Progenitor cell of endocrine pancreas (in vitro differentiated cells): ENCODE measurements around the gene ROR2. TPM values are rescaled to one million over a fixed set of nuclear protein-coding genes. Genes with fewer than 3 reads are reported as not detected.

ENCODE experiments used
- DNase-seq: peaks from one replicate; pipeline ENCODE4 v3.0.0; 2021; ENCODE audit warnings: low spot score; ENCODE audit not compliant: unreplicated experiment
- H3K27ac Mint-ChIP-seq: 2 replicates; pipeline ENCODE4 v1.8.0; 2021; ENCODE audit warnings: mild to moderate bottlenecking, moderate library complexity, mixed read lengths
- H3K27me3 Mint-ChIP-seq: 2 replicates; pipeline ENCODE4 v1.8.0; 2021; ENCODE audit warnings: mixed read lengths
- H3K36me3 Mint-ChIP-seq: 2 replicates; pipeline ENCODE4 v1.8.0; 2022; ENCODE audit warnings: mixed read lengths; ENCODE audit not compliant: insufficient read depth
- H3K4me1 Mint-ChIP-seq: 2 replicates; pipeline ENCODE4 v1.8.0; 2021; ENCODE audit warnings: low read depth, mixed read lengths
- H3K4me3 Mint-ChIP-seq: 2 replicates; pipeline ENCODE4 v1.8.0; 2021; ENCODE audit warnings: low read depth, mild to moderate bottlenecking, moderate library complexity, mixed read lengths
- H3K9me3 Mint-ChIP-seq: 2 replicates; pipeline ENCODE4 v1.8.0; 2021; ENCODE audit warnings: low read depth, mixed read lengths
- total RNA-seq: library from RNA; stranded (reverse); gene quantifications from 2 replicates; pipeline ENCODE4 v1.2.1, GENCODE V29; 2021
- TF ChIP-seq, protein P1 (sequence below): fragments of 200-600 bp; sonication (generic); IDR thresholded peaks from one replicate; pipeline ENCODE4 v1.5.0; 2021; ENCODE audit warnings: antibody characterized with exemption, mild to moderate bottlenecking; ENCODE audit not compliant: unreplicated experiment

Gene ROR2
- total RNA-seq, 1 donor from 2014 or later, result 23.6 TPM

DNA sequence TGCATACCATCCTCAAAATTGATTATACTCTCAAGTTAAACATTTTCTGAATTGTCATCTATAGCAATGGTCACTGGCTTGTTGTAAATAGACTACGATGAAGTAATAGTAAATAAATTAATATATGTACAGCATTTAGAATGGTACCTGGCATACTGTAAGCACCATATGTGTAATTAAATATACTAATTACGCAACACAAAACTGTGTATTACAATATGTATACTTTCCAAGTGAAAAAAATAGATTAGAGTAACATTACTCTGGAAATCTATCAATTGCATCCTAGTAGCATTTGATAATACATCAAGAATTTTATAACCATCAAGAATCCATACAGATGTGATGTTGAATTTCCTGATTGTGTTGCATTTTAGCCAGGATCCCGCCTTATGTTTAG lies 17.2 kb upstream of the ROR2 start:
- TF ChIP-seq, protein P1, sequence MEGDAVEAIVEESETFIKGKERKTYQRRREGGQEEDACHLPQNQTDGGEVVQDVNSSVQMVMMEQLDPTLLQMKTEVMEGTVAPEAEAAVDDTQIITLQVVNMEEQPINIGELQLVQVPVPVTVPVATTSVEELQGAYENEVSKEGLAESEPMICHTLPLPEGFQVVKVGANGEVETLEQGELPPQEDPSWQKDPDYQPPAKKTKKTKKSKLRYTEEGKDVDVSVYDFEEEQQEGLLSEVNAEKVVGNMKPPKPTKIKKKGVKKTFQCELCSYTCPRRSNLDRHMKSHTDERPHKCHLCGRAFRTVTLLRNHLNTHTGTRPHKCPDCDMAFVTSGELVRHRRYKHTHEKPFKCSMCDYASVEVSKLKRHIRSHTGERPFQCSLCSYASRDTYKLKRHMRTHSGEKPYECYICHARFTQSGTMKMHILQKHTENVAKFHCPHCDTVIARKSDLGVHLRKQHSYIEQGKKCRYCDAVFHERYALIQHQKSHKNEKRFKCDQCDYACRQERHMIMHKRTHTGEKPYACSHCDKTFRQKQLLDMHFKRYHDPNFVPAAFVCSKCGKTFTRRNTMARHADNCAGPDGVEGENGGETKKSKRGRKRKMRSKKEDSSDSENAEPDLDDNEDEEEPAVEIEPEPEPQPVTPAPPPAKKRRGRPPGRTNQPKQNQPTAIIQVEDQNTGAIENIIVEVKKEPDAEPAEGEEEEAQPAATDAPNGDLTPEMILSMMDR, result no peak
- Mint-ChIP-seq H3K9me3 (no peaks in the 10 kb centered on the region), H3K27ac (no peak overlapping the region), H3K27me3 (peaks cover 34% of the 10 kb centered on the region), H3K36me3 (no peaks in the 10 kb centered on the region), H3K4me3 (no peak overlapping the region), H3K4me1 (no peaks in the 10 kb centered on the region)
- DNase-seq, result no peak

DNA sequence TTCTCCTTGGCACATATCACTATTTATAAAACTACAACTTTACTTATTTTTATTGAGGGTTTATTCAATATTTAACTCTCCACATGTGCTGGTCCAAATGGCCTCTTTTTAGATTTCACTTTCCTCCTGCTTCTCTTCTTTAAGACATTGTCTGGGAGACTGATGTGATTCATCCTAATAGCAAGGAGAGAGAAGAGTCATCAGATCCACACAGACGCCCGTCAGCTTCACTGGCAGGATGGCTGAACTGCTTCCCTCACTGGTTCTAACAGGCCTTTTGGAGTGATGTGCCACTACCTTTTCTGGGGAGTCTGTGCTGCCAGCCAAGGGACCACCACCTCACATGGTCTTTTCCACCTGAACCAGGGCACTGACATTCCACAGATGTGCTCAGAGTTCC lies 16.5 kb upstream of the ROR2 start:
- peaks cover 26% of the 10 kb centered on the region for H3K27me3 Mint-ChIP-seq
- no peak for DNase-seq
- H3K9me3 Mint-ChIP-seq, result no peaks in the 10 kb centered on the region
- no peak overlapping the region for H3K27ac Mint-ChIP-seq
- H3K36me3 Mint-ChIP-seq, result no peaks in the 10 kb centered on the region
- no peak overlapping the region for H3K4me3 Mint-ChIP-seq
- TF ChIP-seq, protein P1, result no peak
- no peaks in the 10 kb centered on the region for H3K4me1 Mint-ChIP-seq

- Mint-ChIP-seq H3K4me1 (no peaks in the 10 kb centered on the region), H3K4me3 (no peak overlapping the region), H3K27ac (no peak overlapping the region), H3K27me3 (peaks cover 18% of the 10 kb centered on the region), H3K9me3 (peaks cover 2% of the 10 kb centered on the region), H3K36me3 (no peaks in the 10 kb centered on the region)
- DNase-seq, result no peak
- TF ChIP-seq, protein P1, result no peak
Measured at GRCh38 chr9:91963711-91964240, 13.7 kb upstream of the ROR2 start.

DNA sequence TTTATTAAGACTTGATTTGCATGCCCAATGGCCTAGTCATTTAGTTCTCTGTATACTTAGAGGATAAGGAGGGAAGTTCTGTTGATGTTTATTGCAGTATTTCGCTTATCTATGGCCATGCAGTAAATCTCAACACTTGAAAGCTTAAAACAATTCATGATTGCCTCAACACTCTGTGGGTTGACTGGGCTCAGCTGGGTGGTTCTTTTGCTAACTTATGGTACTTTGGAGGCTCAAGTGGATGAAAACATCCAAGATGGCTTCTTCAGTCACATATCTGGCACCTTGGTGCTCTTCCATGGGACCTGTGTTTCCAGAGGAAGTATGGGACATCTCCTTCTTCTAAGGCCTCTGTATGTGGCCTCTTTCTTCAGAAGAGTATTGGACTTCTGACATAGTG lies 10.3 kb upstream of the ROR2 start:
- Mint-ChIP-seq H3K27ac (no peak overlapping the region), H3K4me3 (no peak overlapping the region), H3K4me1 (peaks cover 2% of the 10 kb centered on the region), H3K9me3 (peaks cover 2% of the 10 kb centered on the region), H3K27me3 (peaks cover 10% of the 10 kb centered on the region), H3K36me3 (no peaks in the 10 kb centered on the region)
- TF ChIP-seq, protein P1, result no peak
- no peak for DNase-seq

DNA sequence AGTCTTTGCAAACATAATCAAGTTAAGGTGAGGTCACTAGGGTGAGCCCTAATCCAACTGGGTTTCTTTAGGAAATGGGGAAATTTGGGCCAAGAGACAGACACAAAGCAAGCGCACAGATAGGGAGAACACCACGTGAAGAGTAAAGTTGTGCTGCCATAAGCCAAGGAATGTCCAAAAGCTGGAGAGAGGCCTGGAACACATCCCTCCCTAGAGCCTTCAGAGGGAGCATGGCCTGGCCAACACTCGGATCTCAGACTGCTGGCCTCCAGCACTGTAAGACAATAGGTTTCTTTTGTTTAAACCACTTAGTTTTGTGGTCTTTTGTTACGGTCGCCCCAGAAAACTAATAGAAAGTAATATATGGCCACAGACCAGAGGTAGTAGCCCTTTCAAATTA lies 8.1 kb upstream of the ROR2 start:
- TF ChIP-seq, protein P1, result no peak
- no peak overlapping the region for H3K4me3 Mint-ChIP-seq
- peaks cover 2% of the 10 kb centered on the region for H3K9me3 Mint-ChIP-seq
- H3K27me3 Mint-ChIP-seq, result peaks cover 12% of the 10 kb centered on the region
- H3K36me3 Mint-ChIP-seq, result no peaks in the 10 kb centered on the region
- H3K4me1 Mint-ChIP-seq, result peaks cover 8% of the 10 kb centered on the region
- DNase-seq, result no peak
- no peak overlapping the region for H3K27ac Mint-ChIP-seq
